HEK293T (cell line): ENCODE results near the gene HIGD1A.

Experiments used
- BHLHE40 ChIP-seq: fragments of 450-650 bp; IDR thresholded peaks from 2 replicates; pipeline ENCODE4 v1.6.1; 2016; ENCODE audit warnings: mild to moderate bottlenecking, moderate library complexity, borderline replicate concordance
- FOXA1 ChIP-seq: fragments of 450-650 bp; IDR thresholded peaks from 2 replicates; pipeline ENCODE4 v1.6.1; 2016; ENCODE audit warnings: mild to moderate bottlenecking
- FOXK2 ChIP-seq: fragments of 450-650 bp; IDR thresholded peaks from 2 replicates; pipeline ENCODE4 v1.6.1; 2016; ENCODE audit warnings: mild to moderate bottlenecking
- FOXM1 ChIP-seq: fragments of 450-650 bp; IDR thresholded peaks from 2 replicates; pipeline ENCODE4 v1.6.1; 2017; ENCODE audit warnings: mild to moderate bottlenecking, borderline replicate concordance
- LEF1 ChIP-seq: fragments of 450-650 bp; IDR thresholded peaks from 2 replicates; pipeline ENCODE4 v1.6.1; 2017; ENCODE audit warnings: mild to moderate bottlenecking, borderline replicate concordance
- SP1 ChIP-seq: fragments of 450-650 bp; IDR thresholded peaks from 2 replicates; pipeline ENCODE4 v1.6.1; 2017
- SUZ12 ChIP-seq: fragments of 450-650 bp; IDR thresholded peaks from 2 replicates; pipeline ENCODE4 v1.6.1; 2016; ENCODE audit warnings: mild to moderate bottlenecking
- TARDBP ChIP-seq: fragments of 450-650 bp; IDR thresholded peaks from 2 replicates; pipeline ENCODE4 v1.6.1; 2016
- TF ChIP-seq, protein P1 (sequence below): fragments of 450-650 bp; IDR thresholded peaks from 2 replicates; pipeline ENCODE4 v1.6.1; 2016

DNA sequence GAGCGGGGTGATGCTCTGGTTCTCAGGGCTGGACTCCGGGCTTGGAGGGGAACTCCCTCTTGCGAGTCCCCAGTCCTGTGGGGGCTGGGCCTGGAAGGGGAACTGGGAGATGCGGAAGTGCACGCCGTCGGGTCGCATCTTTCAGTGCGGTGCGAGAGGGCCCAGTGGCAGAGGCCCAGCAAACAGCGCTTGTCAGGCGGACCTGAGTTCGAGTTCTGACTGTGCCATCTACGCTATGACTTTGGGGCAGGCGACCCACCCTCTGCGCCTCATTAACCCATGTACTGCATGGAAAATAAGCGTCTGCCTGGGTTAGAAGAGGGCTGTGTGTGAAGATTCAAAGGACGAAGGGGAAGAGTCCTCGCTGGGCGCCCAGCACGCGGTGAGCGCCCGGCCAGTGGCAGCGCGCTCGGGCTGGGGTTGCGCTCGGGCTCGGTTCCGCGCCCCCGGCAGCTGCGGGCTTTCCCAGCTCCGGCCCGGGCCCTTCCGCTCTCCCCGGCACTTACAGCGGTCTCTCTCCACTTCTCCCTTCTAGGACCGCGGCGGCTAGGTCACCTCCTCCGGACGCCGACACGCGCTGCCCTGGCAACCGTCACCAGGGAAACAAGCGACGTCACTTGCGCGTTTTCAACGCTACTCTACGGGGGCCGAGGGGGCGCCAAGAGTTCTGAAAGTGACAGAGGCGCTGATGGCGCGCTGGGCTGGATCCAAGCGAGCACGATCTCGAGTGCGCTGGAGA lies 31.5 kb downstream of the HIGD1A start, which contains the start of gene CCDC13:
- TF ChIP-seq SUZ12 (no peak), LEF1 (no peak), SP1 (no peak), FOXA1 (no peak), TARDBP (no peak), FOXM1 (peak; percentile 77; the same call in 1 of the 2 replicates), BHLHE40 (no peak), FOXK2 (no peak)
- TF ChIP-seq, protein P1, sequence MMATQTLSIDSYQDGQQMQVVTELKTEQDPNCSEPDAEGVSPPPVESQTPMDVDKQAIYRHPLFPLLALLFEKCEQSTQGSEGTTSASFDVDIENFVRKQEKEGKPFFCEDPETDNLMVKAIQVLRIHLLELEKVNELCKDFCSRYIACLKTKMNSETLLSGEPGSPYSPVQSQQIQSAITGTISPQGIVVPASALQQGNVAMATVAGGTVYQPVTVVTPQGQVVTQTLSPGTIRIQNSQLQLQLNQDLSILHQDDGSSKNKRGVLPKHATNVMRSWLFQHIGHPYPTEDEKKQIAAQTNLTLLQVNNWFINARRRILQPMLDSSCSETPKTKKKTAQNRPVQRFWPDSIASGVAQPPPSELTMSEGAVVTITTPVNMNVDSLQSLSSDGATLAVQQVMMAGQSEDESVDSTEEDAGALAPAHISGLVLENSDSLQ = peak; percentile 24; the same call in 1 of the 2 replicates
